Measurements from ENCODE around the gene PCSK1N.

GRCh38 chrX:48782795-48783194 is 52.6 kb downstream of the PCSK1N start:
- TF ChIP-seq CTCF (IDR thresholded peaks at IDR 0.05) (no peak), POLR2A (IDR thresholded peaks at IDR 0.05) (no peak)

Measured in right lobe of liver (tissue), 4 donors.